GM13977 (cell line): ENCODE measurements around the gene PARN.

Experiments
- DNase-seq: peaks from one replicate; pipeline ENCODE4 v3.0.0; 2012; ENCODE audit warnings: low spot score
- CTCF ChIP-seq: IDR thresholded peaks from 2 replicates; pipeline ENCODE4 v1.5.1; 2012; ENCODE audit warnings: mild to moderate bottlenecking, control low read depth; ENCODE audit not compliant: insufficient read depth; ENCODE audit errors: extremely low read depth, missing control alignments
- in situ Hi-C: fragments of 300-500 bp; cut with MboI; formaldehyde crosslinking; loops from one replicate; pipeline ENCODE4 v1.12.0; 2022; ENCODE audit warnings: low sequenced_read_pairs, low pct_unique_long_range_greater_than_20kb, mixed read lengths, inconsistent platforms; ENCODE audit not compliant: unreplicated experiment

The PARN gene

GRCh38 chr16:14492614-14493013, 137.4 kb downstream of the PARN start:
- no peak for TF ChIP-seq CTCF
- in situ Hi-C loops = loop anchor here (10.0 kb wide), 1 partner anchor 72 kb away; no protein-coding TSS in a partner anchor
- no peak for DNase-seq

- no peak for DNase-seq
- in situ Hi-C loops = loop anchor here (10.0 kb wide), 1 partner anchor 73 kb away; no protein-coding TSS in a partner anchor
- TF ChIP-seq CTCF = no peak
These were observed 138.1 kb downstream of the PARN start for GRCh38 chr16:14491861-14492529.

DNA sequence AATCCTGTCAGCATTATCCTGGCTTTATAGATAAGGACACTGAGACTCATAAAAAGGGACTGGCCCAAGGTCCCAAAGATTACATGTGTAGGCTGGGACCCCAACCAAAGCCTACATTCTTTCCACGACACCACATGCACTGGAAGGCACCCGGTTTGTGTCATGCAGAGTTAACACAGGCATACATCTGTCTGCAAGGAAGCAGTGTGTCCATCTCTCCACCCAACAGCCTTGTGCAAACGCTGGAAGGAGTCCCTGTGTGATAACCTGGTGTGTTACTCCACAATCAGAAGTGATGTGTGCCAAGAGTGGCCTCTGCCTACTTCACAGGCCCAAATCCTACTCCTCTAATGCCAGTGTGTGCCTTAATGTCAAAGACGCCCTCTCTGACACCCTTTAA, 139.8 kb downstream of the PARN start:
- DNase-seq = no peak
- in situ Hi-C loops = loop anchor here (10.0 kb wide), 1 partner anchor 75 kb away; no protein-coding TSS in a partner anchor
- no peak for TF ChIP-seq CTCF

DNA sequence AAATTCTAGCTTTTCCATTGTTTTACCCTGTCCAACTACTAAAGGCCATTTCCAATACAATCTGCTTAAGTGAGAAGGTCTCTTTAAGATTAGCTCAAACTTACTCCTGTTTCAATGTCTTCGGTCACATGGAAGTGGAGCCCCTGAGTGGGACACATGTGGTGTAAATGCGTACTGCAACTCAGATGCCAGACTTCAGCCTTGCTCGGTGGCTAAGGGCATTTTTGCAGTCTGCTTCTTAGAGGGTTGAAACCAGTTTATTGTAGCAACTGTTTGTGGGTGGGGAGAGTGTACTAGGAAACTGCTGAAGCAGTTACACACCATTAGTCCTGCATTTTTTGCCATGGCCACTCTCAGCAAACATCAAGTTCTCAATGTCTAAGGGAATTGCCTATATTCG, 140.6 kb downstream of the PARN start:
- no peak for DNase-seq
- in situ Hi-C loops = no loop called here
- no peak for TF ChIP-seq CTCF

- TF ChIP-seq CTCF = no peak
- in situ Hi-C loops = no loop called here
- no peak for DNase-seq
These were observed 142.5 kb downstream of the PARN start for GRCh38 chr16:14487579-14487978.

GRCh38 chr16:14486520-14487303, 143.3 kb downstream of the PARN start:
- in situ Hi-C loops = no loop called here
- no peak for DNase-seq
- no peak for TF ChIP-seq CTCF
